Measurements from ENCODE around the gene TMEM170A. TPM values are rescaled to one million over a fixed set of nuclear protein-coding genes. Genes with fewer than 3 reads are reported as not detected.

TMEM170A gene
- total RNA-seq, 1 experiment from 2014 or later, result 45.6 TPM

DNA sequence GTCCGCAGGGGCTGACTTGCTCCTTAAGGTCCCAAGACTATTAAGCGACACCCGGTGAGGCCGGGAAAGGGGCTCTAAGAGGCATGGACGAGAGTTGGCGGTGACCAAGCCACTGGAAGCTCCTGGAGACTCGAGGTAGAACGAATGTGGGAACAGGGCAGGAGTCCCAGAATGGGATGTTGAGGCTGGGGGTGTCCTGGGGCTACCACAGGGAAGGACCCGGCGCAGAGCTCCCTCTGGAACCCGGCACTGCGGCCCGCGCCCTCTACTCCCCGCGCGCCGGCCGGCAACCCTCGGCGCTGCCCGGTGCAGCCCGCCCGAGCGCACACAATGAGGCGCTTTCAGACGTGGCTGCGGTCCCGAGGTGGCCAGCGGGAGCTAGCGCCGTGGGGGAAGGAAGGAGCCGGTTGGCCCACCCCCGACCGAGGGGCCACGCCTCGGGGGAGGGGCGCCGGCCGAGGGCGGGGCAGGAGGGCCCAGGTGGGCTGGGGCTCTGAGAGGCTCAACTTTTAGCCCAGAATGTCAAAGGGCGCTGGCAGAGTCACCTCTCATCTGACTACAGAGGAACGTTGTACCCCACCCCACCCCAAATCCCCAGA is 30.7 kb upstream of the TMEM170A start, which contains the start of gene CHST6 (continued):
- TF ChIP-seq SMAD3 (CRISPR knock-in tag; IDR thresholded peaks at IDR 0.05; ENCODE audit: borderline replicate concordance), result 0 out of 2 replicates have a peak, but pooled peaks have one; percentile 22
- no peak for TF ChIP-seq IRF1 (CRISPR knock-in tag; IDR thresholded peaks at IDR 0.05)
- peak; percentile 15; the same call in 1 of the 2 replicates for TF ChIP-seq FOXK1 (CRISPR knock-in tag; IDR thresholded peaks at IDR 0.05)
- TF ChIP-seq E2F5 (CRISPR knock-in tag; IDR thresholded peaks at IDR 0.05), result peak; percentile 72; the same call in 1 of the 2 replicates
- no peak for TF ChIP-seq GRHL2 (CRISPR knock-in tag; IDR thresholded peaks at IDR 0.05; ENCODE audit: insufficient replicate concordance, severe bottlenecking)
- TF ChIP-seq, protein P1, sequence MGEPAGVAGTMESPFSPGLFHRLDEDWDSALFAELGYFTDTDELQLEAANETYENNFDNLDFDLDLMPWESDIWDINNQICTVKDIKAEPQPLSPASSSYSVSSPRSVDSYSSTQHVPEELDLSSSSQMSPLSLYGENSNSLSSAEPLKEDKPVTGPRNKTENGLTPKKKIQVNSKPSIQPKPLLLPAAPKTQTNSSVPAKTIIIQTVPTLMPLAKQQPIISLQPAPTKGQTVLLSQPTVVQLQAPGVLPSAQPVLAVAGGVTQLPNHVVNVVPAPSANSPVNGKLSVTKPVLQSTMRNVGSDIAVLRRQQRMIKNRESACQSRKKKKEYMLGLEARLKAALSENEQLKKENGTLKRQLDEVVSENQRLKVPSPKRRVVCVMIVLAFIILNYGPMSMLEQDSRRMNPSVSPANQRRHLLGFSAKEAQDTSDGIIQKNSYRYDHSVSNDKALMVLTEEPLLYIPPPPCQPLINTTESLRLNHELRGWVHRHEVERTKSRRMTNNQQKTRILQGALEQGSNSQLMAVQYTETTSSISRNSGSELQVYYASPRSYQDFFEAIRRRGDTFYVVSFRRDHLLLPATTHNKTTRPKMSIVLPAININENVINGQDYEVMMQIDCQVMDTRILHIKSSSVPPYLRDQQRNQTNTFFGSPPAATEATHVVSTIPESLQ (CRISPR knock-in tag; IDR thresholded peaks at IDR 0.05), result no peak
- TF ChIP-seq, protein P2, sequence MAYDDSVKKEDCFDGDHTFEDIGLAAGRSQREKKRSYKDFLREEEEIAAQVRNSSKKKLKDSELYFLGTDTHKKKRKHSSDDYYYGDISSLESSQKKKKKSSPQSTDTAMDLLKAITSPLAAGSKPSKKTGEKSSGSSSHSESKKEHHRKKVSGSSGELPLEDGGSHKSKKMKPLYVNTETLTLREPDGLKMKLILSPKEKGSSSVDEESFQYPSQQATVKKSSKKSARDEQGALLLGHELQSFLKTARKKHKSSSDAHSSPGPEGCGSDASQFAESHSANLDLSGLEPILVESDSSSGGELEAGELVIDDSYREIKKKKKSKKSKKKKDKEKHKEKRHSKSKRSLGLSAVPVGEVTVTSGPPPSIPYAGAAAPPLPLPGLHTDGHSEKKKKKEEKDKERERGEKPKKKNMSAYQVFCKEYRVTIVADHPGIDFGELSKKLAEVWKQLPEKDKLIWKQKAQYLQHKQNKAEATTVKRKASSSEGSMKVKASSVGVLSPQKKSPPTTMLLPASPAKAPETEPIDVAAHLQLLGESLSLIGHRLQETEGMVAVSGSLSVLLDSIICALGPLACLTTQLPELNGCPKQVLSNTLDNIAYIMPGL (CRISPR knock-in tag; IDR thresholded peaks at IDR 0.05), result peak; percentile 80
- peak; percentile 84 for TF ChIP-seq SP1 (CRISPR knock-in tag; conservative IDR thresholded peaks at IDR 0.05)
- no peak for TF ChIP-seq IRF2 (CRISPR knock-in tag; IDR thresholded peaks at IDR 0.05; ENCODE audit: borderline replicate concordance, low read depth)
- TF ChIP-seq TEAD4 (CRISPR knock-in tag; IDR thresholded peaks at IDR 0.05), result no peak

- Mint-ChIP-seq H3K36me3 (no peaks in the 10 kb centered on the region), H3K27me3 (ENCODE audit: low read depth) (peaks cover 13% of the 10 kb centered on the region), H3K4me3 (peak overlapping the region; percentile 93), H3K27ac (0 out of 2 replicates have a peak overlapping the region, but pooled peaks have one; percentile 76), H3K9me3 (no peaks in the 10 kb centered on the region), H3K4me1 (peaks cover 19% of the 10 kb centered on the region)
- peak; percentile 23 for ATAC-seq
- 0 out of 2 replicates have a peak, but pooled peaks have one; percentile 21 for TF ChIP-seq SMAD3 (CRISPR knock-in tag; IDR thresholded peaks at IDR 0.05; ENCODE audit: borderline replicate concordance)
- TF ChIP-seq FOXK1 (CRISPR knock-in tag; IDR thresholded peaks at IDR 0.05), result 0 out of 2 replicates have a peak, but pooled peaks have one; percentile 8
- TF ChIP-seq JUN (CRISPR knock-in tag; IDR thresholded peaks at IDR 0.05), result no peak
- TF ChIP-seq RELA (CRISPR knock-in tag; IDR thresholded peaks at IDR 0.05; ENCODE audit: borderline replicate concordance), result 0 out of 2 replicates have a peak, but pooled peaks have one; percentile 8
- 0 out of 2 replicates have a peak, but pooled peaks have one; percentile 47 for TF ChIP-seq FOXP1 (CRISPR knock-in tag; IDR thresholded peaks at IDR 0.05; ENCODE audit: borderline replicate concordance)
- no peak for TF ChIP-seq ZNF263 (CRISPR knock-in tag; IDR thresholded peaks at IDR 0.05; ENCODE audit: low read depth)
- TF ChIP-seq, protein P2 (CRISPR knock-in tag; IDR thresholded peaks at IDR 0.05), result no peak
- CTCF ChIA-PET, result interaction anchor here (0.6 to 4.8 kb wide), 15 partner anchors 19 to 384 kb away, joined by 3 to 91 read pairs (median 4); partner anchors contain the start of genes CHST5 and TMEM170A
- peak; percentile 34 for DNase-seq (ENCODE audit: low spot score)
- POLR2A ChIA-PET, result interaction anchor here (1.0 to 2.1 kb wide), 9 partner anchors 13 to 153 kb away, joined by 3 to 24 read pairs (median 5); partner anchors contain the start of genes CFDP1, GABARAPL2, KARS1 and TERF2IP
Observed at GRCh38 chr16:75494661-75495075, 30.2 kb upstream of the TMEM170A start.

All from WTC11 (cell line).